Spleen (tissue), 7 donors: ENCODE data around the gene PIPOX.

Experiments used
- CTCF ChIP-seq, 11 experiments: fragments of 200-600 bp in 7 of 11; fragments of 450-650 bp in 4 of 11; sonication (generic) in 4 of 11; IDR thresholded peaks in 8 of 11; conservative IDR thresholded peaks in 3 of 11; 1 replicate in 7 of 11; 2 replicates in 4 of 11; pipeline versions ENCODE4 v1.4.0 to v1.8.0; 2016 to 2021; ENCODE audit warnings: antibody characterized with exemption in 11 of 11, inconsistent platforms in 4 of 11, mild to moderate bottlenecking in 1 of 11
- POLR2A ChIP-seq, 3 donors: fragments of 450-650 bp; IDR thresholded peaks; one replicate each; pipeline ENCODE4 v1.5.1; 2017; ENCODE audit warnings: antibody characterized with exemption in 3 of 3, mild to moderate bottlenecking in 1 of 3
- POLR2AphosphoS5 ChIP-seq, 3 donors: sonication (generic); formaldehyde crosslinking; IDR thresholded peaks; one replicate each; pipeline ENCODE4 v1.5.1; 2017; ENCODE audit warnings: antibody characterized with exemption in 3 of 3
- donor health status: DM: no; HTN: no; CAD: no; lungs with moderate emphysema.
- donor health status: DM: no; HTN: no; CAD: no.
- donor health status: DM: no; HTN: no; CAD: no.

GRCh38 chr17:29084541-29085146 lies 41.7 kb downstream of the PIPOX start:
- TF ChIP-seq CTCF (IDR thresholded peaks at IDR 0.05 in 8 of 11, conservative IDR thresholded peaks at IDR 0.05 in 3 of 11) (no peak), POLR2A (IDR thresholded peaks at IDR 0.05) (no peak), POLR2AphosphoS5 (IDR thresholded peaks at IDR 0.05) (no peak)
